Ascending aorta (tissue), 2 donors: Measurements from ENCODE around the gene ESR2. TPM values are rescaled to one million over a fixed set of nuclear protein-coding genes. Genes with fewer than 3 reads are reported as not detected.
A peak's percentile ranks its signal among the peaks of the same experiment; 100 is the strongest.
"Not testable (repeated sequence)": the region's sequence is repeated elsewhere in the genome, so short reads cannot be mapped to it uniquely, and the experiment has no call there.

Source experiments
- DNase-seq, 2 donors: peaks; one replicate each; pipeline ENCODE4 v3.0.0-alpha.2; 2019; ENCODE audit warnings: low spot score in 2 of 2
- H3K27ac ChIP-seq, 2 donors: fragments of 200-600 bp; sonication (generic); one replicate each; pipeline ENCODE4 v1.5.1; 2016 to 2017; ENCODE audit warnings: mild to moderate bottlenecking in 1 of 2
- H3K27me3 ChIP-seq: fragments of 200-600 bp; sonication (generic); one replicate; pipeline ENCODE4 v1.5.1; 2017
- H3K36me3 ChIP-seq, 2 donors: fragments of 200-600 bp; sonication (generic); one replicate each; pipeline ENCODE4 v1.5.1; 2016
- H3K4me1 ChIP-seq, 2 donors: fragments of 200-600 bp; sonication (generic); one replicate each; pipeline ENCODE4 v1.5.1; 2016 to 2017; ENCODE audit warnings: mild to moderate bottlenecking in 1 of 2
- H3K4me3 ChIP-seq, 2 donors: fragments of 200-600 bp; sonication (generic); one replicate each; pipeline ENCODE4 v1.5.1; 2016 to 2017; ENCODE audit warnings: mild to moderate bottlenecking in 1 of 2
- H3K9me3 ChIP-seq, 2 donors: fragments of 200-600 bp; sonication (generic); one replicate each; pipeline ENCODE4 v1.5.1; 2016
- CTCF ChIP-seq, 3 experiments: fragments of 200-600 bp in 2 of 3; fragments of 450-650 bp in 1 of 3; sonication (generic) in 2 of 3; IDR thresholded peaks; one replicate each; pipeline ENCODE4 v1.5.1; 2016 to 2019; ENCODE audit warnings: antibody characterized with exemption in 3 of 3, mild to moderate bottlenecking in 1 of 3, moderate library complexity in 1 of 3
- intact Hi-C: fragments of 100-400 bp; cut with DNase I; formaldehyde crosslinking; loops from one replicate; pipeline ENCODE4 v1.15.1; 2023
- total RNA-seq: library from RNA; depleted of rRNA; stranded (reverse); fragments of >200 nt; gene quantifications from one replicate; pipeline ENCODE4 v1.1.0, GENCODE V29; 2016

ESR2 gene
- total RNA-seq, 1 donor from 2014 or later = not detected

- no peak for TF ChIP-seq CTCF (IDR thresholded peaks at IDR 0.05)
- H3K9me3 ChIP-seq = no peaks in the 10 kb centered on the region
- H3K27me3 ChIP-seq = no peaks in the 10 kb centered on the region
- intact Hi-C loops = no loop called here
- no peaks in the 10 kb centered on the region for H3K36me3 ChIP-seq
- no peak for DNase-seq
- no peak overlapping the region for H3K27ac ChIP-seq
- H3K4me3 ChIP-seq = no peak overlapping the region
- H3K4me1 ChIP-seq = no peaks in the 10 kb centered on the region
Observed at GRCh38 chr14:64326502-64326901, 32.3 kb upstream of the ESR2 start.

- intact Hi-C loops = no loop called here
- Histone ChIP-seq H3K27ac (no peak overlapping the region), H3K4me1 (no peaks in the 10 kb centered on the region), H3K4me3 (no peak overlapping the region), H3K27me3 (no peaks in the 10 kb centered on the region), H3K36me3 (no peaks in the 10 kb centered on the region), H3K9me3 (no peaks in the 10 kb centered on the region)
- no peak for TF ChIP-seq CTCF (IDR thresholded peaks at IDR 0.05)
- no peak for DNase-seq
Observed at GRCh38 chr14:64324895-64325294, 30.7 kb upstream of the ESR2 start.

GRCh38 chr14:64324461-64324860, 30.3 kb upstream of the ESR2 start:
- Histone ChIP-seq H3K27me3 (no peaks in the 10 kb centered on the region), H3K9me3 (no peaks in the 10 kb centered on the region), H3K27ac (no peak overlapping the region), H3K36me3 (no peaks in the 10 kb centered on the region), H3K4me1 (no peaks in the 10 kb centered on the region), H3K4me3 (no peak overlapping the region)
- no peak for TF ChIP-seq CTCF (IDR thresholded peaks at IDR 0.05)
- no peak for DNase-seq
- intact Hi-C loops = no loop called here

- intact Hi-C loops, H3K9me3 ChIP-seq, DNase-seq, H3K27ac ChIP-seq, H3K4me3 ChIP-seq, H3K27me3 ChIP-seq, H3K36me3 ChIP-seq, H3K4me1 ChIP-seq: not testable (repeated sequence)
Observed at GRCh38 chr14:64320362-64320761, 26.2 kb upstream of the ESR2 start.

- H3K27ac ChIP-seq, H3K36me3 ChIP-seq, H3K9me3 ChIP-seq, H3K4me1 ChIP-seq, H3K27me3 ChIP-seq, intact Hi-C loops, H3K4me3 ChIP-seq, DNase-seq: not testable (repeated sequence)
Observed at GRCh38 chr14:64318695-64319094, 24.5 kb upstream of the ESR2 start.

GRCh38 chr14:64303471-64303917, 9.3 kb upstream of the ESR2 start:
- H3K27me3 ChIP-seq = no peaks in the 10 kb centered on the region
- peak; percentile 45 to 85 (median 77) for TF ChIP-seq CTCF (IDR thresholded peaks at IDR 0.05)
- no peak overlapping the region for H3K4me3 ChIP-seq
- H3K27ac ChIP-seq = no peak overlapping the region
- no peak for DNase-seq
- no peaks in the 10 kb centered on the region for H3K36me3 ChIP-seq
- H3K9me3 ChIP-seq = no peaks in the 10 kb centered on the region
- intact Hi-C loops = loop anchor here (2.0 to 10.0 kb wide), 4 partner anchors 139 to 505 kb away; no protein-coding TSS in a partner anchor
- H3K4me1 ChIP-seq = no peaks in the 10 kb centered on the region

GRCh38 chr14:64298773-64299172, 4.6 kb upstream of the ESR2 start:
- Histone ChIP-seq H3K36me3 (no peaks in the 10 kb centered on the region), H3K27me3 (peaks cover 3% of the 10 kb centered on the region), H3K9me3 (no peaks in the 10 kb centered on the region), H3K27ac (no peak overlapping the region), H3K4me3 (no peak overlapping the region), H3K4me1 (peaks cover 5 to 8% of the 10 kb centered on the region in 2 donors)
- TF ChIP-seq CTCF (IDR thresholded peaks at IDR 0.05) = no peak
- no peak for DNase-seq
- intact Hi-C loops = no loop called here
